ENCODE data around the gene PLEKHM3.

GRCh38 chr2:207885010-207885409, 140.3 kb downstream of the PLEKHM3 start:
- TF ChIP-seq POLR2A (IDR thresholded peaks at IDR 0.05; ENCODE audit: low read depth, low read length) (no peak), POLR2AphosphoS5 (IDR thresholded peaks at IDR 0.05; ENCODE audit: low read depth, low read length) (no peak), TAF1 (IDR thresholded peaks at IDR 0.05; ENCODE audit: low read depth, low read length) (no peak), POU2F2 (IDR thresholded peaks at IDR 0.05; ENCODE audit: low read depth, low read length) (no peak)

All from GM12891 (cell line).